HG03342 (cell line): ENCODE results near the gene ECSIT.

Experiments used
- ATAC-seq: cut with Tn5 transposase; IDR thresholded peaks from one replicate; pipeline ENCODE4 v1.9.1; 2021; ENCODE audit warnings: mild to moderate bottlenecking, moderate library complexity; ENCODE audit not compliant: unreplicated experiment

ECSIT gene

GRCh38 chr19:11505032-11505503 is 23.9 kb downstream of the ECSIT start:
- ATAC-seq, result peak; percentile 87

DNA sequence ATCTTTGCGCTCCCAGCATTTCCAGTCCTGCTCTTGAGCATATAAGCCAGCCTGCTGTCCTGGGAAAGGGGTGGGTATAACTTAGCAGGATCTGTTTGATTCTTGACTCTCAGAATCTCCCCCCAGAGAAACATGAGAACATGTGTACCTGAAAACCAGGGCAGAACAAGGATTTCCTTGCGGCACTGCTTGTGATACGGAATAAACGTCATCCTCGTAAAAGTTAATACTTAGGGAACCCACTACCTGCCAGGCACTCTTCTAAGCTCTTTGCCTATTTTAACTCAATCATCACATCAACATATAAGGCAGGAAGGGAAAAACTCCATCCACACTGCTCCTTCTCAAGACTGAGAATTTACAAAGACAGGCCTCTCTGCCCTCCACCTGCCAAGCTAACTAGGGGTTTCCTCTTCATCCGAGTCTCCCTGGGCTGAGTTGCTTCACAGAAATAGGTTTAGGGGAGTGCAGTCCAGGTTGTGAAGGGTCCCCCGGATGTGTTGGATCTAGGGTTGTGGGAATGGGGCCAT is 24.4 kb downstream of the ECSIT start:
- no peak for ATAC-seq

DNA sequence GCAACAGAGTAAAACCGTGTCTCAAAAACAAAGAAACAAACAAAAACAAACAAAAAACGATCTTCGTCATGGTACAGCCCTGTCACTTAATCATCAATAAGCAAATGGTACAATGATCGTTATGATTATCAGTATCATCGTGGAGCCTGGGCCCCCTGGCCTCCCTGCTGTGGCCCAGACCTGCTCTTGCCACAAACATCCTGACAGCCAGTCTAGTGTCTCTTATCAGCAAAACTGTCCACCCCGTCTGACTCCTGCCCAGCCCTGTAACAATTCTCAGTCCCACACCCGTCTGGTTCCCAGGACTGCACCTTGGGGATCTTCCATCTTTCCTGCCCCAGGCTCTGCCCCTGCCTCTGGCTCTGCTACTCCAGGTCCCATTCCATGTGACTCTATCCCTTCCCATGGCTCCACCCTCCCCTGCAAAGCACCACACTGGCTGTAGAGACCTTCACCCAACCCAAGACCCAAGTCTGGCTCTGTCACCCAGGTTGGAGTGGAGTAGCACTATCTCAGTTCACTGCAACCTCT is 29.0 kb downstream of the ECSIT start:
- no peak for ATAC-seq

DNA sequence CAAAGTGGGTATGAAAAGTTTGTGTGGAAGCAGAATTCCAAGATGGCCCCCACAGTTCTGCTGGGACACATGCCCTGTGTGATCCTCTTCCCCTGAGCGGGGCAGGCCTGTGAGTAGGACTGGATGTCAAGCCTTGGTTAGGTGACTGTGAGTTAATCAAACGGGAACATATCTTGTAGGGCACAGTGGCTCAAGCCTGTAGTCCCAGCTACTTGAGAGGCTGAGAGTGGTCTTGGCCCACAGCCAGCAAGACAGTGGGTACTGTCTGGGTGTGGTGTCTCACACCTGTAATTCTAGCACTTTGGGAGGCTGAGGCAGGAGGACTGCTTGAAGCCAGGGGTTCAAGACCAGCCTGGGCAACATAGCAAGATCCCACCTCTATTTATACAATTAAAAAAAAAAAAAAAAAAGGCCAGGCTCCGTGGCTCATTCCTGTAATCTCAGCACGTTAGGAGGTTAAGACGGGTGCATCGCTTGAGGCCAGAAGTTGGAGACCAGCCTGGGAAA is 29.7 kb downstream of the ECSIT start:
- ATAC-seq, result no peak

DNA sequence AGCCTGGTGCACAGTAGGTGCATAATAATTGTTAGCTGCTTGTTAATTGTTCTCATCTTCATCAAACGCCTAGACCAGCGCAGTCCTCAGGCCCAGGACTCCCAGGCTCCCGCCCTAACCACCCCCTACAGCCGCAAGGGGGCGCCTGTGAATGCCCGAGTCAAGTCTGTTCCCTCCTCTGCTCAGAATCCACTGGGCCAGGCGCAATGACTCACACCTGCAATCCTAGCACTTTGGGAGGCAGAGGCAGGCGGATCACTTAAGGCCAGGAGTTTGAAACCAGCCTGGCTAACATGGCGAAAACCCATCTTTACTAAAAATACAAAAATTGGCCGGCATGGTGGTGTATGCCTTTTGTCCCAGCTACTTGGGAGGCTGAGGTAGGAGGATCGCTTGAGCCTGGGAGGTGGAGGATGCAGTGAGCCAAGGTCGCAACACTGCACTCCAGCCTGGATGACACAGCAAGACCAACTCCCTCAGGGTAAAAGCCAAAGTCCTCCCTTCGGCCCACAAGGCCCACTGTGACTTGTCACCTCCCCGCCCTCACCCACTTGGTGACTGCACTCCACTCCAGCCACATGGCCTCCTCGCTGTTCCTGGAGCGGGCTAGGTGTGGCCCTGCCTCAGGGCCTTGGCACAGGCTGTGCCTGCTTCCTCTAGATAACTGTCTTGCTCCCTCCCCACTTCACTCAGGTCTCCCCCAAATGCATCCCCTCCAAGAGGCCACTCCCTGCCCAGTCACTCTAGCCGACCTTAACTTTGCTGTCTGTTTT is 32.4 kb downstream of the ECSIT start:
- ATAC-seq, result no peak

GRCh38 chr19:11495885-11496284 is 33.0 kb downstream of the ECSIT start:
- ATAC-seq, result no peak

- ATAC-seq, result no peak
These were observed 33.5 kb downstream of the ECSIT start for GRCh38 chr19:11495481-11495880.

- ATAC-seq, result no peak
These were observed 34.2 kb downstream of the ECSIT start for GRCh38 chr19:11494634-11495285.

DNA sequence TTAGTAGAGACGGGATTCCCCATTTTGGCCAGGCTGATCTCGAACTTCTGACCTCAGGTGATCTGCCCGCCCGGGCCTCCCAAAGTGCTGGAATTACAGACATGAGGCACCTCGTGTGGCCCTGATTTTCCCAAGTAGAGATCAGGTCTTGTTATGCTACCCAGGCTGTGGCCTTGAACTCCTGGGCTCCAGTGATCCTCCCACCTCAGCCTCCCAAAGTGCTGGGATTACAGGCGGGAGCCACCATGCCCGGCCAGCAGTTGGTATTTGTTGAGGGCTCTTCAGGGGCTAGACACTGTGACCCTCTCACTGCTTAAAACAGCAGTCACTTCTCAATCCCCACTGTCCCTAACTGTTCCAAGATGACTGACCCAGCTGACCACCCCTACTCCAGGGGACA is 39.6 kb downstream of the ECSIT start:
- no peak for ATAC-seq

DNA sequence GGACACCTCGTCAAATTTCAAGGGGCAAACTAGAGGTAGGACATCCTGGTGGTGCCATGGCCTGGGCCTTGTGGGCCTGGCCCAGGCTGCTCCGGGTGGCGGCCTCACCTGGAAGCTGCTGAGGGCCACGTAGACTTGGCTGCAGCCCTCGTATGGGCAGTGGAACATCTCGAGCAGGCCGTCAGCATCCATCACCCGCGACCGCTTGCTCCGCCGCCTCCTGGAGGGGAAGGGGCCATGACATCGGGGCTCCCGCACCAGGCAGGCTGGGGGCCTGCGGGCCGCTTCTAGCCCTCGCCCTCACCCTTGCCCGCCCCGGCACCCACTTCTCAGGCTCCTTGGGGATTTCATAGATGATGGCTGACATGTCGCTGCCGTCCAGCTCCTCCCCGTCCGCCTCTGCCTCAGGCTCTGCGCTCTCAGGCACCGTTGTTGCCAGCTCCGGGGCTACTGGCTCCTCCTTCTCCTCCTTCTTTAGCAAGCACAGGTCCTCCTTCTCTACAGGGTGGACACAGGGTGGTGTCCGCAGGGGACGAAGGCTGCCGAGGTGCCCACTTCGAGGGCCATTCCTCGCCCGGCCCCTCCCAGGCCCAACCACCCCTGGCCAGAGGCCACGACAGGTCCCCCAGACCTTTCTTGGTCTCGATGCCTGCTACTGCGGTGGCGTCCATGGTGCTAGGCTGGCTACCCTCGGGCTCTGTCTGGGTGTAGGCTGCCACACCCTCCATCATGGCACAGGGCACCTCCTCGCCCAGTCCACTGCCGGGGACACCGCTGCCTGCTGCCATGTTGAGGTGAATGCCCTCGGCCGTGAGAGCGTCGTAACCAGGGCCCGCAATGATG is 42.1 kb downstream of the ECSIT start:
- ATAC-seq, result no peak

- ATAC-seq, result no peak
These were observed 43.6 kb downstream of the ECSIT start for GRCh38 chr19:11485245-11485837.

GRCh38 chr19:11483366-11484111 is 45.4 kb downstream of the ECSIT start:
- ATAC-seq, result no peak

DNA sequence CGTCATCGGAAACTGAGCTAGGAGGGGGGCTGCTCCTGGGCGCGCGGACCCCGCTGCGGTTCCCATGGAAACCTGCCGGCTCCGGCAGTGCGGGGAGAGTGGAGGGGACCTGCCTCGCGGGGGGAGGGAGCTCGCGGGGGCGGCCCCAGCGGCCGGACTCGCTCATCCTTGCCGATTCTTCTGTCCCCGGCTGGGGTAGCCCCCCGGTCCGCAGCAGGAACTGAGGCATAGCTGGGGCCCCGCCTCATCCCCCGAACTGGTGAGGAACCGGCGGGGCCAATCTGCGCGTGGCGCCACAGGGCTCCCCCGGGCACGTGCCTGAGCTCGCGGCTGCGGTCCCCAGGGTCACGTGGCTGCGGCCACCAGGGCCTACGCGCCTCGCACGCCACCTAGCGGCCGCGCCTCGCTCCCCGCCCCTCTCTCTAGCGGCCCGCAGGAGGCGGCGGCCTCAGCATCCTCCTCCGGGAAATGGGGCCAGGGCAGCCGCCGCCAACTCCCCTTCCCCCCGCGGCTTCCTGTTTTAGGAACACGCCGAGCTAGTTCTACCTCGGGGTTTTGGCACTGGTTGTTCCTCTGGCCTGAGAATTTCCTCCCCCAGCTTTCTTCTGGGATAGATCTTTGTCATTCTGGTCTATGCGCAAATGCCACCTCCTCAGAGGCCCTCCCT is 46.4 kb downstream of the ECSIT start:
- ATAC-seq, result peak; percentile 50

GRCh38 chr19:11481534-11482383 is 47.2 kb downstream of the ECSIT start:
- ATAC-seq, result peak; percentile 44

- no peak for ATAC-seq
These were observed 48.0 kb downstream of the ECSIT start, which contains the start of gene ELAVL3 for GRCh38 chr19:11480715-11481533. Gene ELAVL3, minus strand, starts transcription at chr19:11481046. Its CDS starts 438 bp downstream, at chr19:11480608.

GRCh38 chr19:11479898-11480714 is 48.8 kb downstream of the ECSIT start:
- ATAC-seq, result no peak
